ENCODE data around the gene CABLES1.

Gene CABLES1

DNA sequence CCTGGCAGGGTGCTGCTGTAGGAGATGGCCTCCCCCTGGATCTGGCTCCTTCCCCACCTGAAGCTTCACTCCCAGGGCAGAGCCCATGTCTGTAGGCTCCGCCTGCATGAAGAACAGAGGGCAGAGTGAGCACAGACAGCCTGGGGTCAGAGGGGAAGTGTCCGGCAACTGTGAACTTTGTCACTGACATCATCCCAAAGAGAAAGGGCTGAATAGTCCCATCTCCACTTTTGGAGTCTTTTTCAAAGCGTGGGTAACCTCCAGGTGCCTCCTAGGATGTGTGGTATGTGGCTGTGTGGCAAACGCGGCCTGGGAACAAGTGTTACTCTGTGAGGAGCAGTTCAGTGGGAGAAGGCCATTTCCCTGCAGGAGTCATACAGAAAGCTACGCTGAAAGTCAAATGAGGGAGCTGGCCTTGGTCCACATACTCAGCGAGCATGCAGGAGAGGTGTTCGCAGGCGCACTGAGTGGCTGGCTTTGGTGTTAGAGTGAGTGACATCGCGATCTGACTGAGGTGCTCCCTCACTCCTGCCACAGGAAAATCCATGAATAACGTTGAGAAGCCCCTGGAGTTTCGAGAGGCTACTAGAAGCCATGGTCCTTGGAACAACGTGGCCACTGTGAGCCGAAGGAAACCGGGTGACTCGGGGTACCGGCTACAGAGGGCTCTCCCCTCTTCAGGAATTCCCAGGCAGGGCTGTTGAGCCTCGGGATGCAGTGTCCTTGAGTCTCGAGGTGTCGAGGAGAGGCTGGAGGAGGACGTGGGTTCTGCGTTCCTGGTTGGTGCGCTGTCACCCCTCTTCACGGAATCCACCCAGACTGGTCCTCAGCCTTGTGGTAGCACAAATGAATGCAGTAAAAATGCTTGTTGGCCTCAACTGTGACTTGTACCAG, 54.7 kb downstream of the CABLES1 start:
- Histone ChIP-seq H3K27me3 (ENCODE audit: insufficient read depth, poor library complexity, severe bottlenecking) (no peaks in the 10 kb centered on the region), H3K4me3 (replicated peaks; ENCODE audit: insufficient read depth, low read length) (no peak overlapping the region), H3K27ac (replicated peaks) (no peak overlapping the region)
- TF ChIP-seq, protein P1, sequence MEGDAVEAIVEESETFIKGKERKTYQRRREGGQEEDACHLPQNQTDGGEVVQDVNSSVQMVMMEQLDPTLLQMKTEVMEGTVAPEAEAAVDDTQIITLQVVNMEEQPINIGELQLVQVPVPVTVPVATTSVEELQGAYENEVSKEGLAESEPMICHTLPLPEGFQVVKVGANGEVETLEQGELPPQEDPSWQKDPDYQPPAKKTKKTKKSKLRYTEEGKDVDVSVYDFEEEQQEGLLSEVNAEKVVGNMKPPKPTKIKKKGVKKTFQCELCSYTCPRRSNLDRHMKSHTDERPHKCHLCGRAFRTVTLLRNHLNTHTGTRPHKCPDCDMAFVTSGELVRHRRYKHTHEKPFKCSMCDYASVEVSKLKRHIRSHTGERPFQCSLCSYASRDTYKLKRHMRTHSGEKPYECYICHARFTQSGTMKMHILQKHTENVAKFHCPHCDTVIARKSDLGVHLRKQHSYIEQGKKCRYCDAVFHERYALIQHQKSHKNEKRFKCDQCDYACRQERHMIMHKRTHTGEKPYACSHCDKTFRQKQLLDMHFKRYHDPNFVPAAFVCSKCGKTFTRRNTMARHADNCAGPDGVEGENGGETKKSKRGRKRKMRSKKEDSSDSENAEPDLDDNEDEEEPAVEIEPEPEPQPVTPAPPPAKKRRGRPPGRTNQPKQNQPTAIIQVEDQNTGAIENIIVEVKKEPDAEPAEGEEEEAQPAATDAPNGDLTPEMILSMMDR (IDR thresholded peaks at IDR 0.05; ENCODE audit: insufficient read depth, low read length): no peak
- TF ChIP-seq GABPA (IDR thresholded peaks at IDR 0.05; ENCODE audit: low read depth) (no peak), SPI1 (IDR thresholded peaks at IDR 0.05; ENCODE audit: borderline replicate concordance, low read depth) (no peak), POLR2AphosphoS5 (IDR thresholded peaks at IDR 0.05; ENCODE audit: low read depth) (no peak)
- TF ChIP-seq, protein P2, sequence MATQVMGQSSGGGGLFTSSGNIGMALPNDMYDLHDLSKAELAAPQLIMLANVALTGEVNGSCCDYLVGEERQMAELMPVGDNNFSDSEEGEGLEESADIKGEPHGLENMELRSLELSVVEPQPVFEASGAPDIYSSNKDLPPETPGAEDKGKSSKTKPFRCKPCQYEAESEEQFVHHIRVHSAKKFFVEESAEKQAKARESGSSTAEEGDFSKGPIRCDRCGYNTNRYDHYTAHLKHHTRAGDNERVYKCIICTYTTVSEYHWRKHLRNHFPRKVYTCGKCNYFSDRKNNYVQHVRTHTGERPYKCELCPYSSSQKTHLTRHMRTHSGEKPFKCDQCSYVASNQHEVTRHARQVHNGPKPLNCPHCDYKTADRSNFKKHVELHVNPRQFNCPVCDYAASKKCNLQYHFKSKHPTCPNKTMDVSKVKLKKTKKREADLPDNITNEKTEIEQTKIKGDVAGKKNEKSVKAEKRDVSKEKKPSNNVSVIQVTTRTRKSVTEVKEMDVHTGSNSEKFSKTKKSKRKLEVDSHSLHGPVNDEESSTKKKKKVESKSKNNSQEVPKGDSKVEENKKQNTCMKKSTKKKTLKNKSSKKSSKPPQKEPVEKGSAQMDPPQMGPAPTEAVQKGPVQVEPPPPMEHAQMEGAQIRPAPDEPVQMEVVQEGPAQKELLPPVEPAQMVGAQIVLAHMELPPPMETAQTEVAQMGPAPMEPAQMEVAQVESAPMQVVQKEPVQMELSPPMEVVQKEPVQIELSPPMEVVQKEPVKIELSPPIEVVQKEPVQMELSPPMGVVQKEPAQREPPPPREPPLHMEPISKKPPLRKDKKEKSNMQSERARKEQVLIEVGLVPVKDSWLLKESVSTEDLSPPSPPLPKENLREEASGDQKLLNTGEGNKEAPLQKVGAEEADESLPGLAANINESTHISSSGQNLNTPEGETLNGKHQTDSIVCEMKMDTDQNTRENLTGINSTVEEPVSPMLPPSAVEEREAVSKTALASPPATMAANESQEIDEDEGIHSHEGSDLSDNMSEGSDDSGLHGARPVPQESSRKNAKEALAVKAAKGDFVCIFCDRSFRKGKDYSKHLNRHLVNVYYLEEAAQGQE (IDR thresholded peaks at IDR 0.05; ENCODE audit: insufficient replicate concordance, low read depth): no peak
- DNase-seq (ENCODE audit: low read depth in 1 of 2, low spot score in 1 of 2): no peak

DNA sequence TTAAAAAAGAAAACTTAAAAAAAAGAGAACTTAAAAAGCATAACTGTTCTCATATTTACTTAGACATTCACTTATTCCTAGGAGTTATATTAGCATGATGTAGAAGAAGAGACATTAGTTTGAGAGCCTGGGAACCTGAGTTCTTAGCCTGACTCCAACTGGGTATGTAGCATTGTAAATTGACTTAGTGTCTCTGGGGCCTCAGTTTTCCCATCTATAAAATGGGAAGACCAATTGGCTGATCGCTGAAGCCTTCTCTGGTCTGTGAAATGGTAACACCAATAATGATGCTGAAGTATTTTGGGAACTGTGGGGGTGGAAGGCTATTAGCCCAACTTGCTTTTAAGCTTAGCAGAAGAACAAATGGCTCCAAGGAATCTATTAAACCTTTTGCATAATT, 55.9 kb downstream of the CABLES1 start:
- Histone ChIP-seq H3K27ac (replicated peaks) (no peak overlapping the region), H3K27me3 (ENCODE audit: insufficient read depth, poor library complexity, severe bottlenecking) (no peaks in the 10 kb centered on the region), H3K4me3 (replicated peaks; ENCODE audit: insufficient read depth, low read length) (no peak overlapping the region)
- TF ChIP-seq, protein P2 (IDR thresholded peaks at IDR 0.05; ENCODE audit: insufficient replicate concordance, low read depth): no peak
- no peak for TF ChIP-seq GABPA (IDR thresholded peaks at IDR 0.05; ENCODE audit: low read depth)
- TF ChIP-seq POLR2AphosphoS5 (IDR thresholded peaks at IDR 0.05; ENCODE audit: low read depth): no peak
- TF ChIP-seq SPI1 (IDR thresholded peaks at IDR 0.05; ENCODE audit: borderline replicate concordance, low read depth): no peak
- no peak for DNase-seq (ENCODE audit: low read depth in 1 of 2, low spot score in 1 of 2)

DNA sequence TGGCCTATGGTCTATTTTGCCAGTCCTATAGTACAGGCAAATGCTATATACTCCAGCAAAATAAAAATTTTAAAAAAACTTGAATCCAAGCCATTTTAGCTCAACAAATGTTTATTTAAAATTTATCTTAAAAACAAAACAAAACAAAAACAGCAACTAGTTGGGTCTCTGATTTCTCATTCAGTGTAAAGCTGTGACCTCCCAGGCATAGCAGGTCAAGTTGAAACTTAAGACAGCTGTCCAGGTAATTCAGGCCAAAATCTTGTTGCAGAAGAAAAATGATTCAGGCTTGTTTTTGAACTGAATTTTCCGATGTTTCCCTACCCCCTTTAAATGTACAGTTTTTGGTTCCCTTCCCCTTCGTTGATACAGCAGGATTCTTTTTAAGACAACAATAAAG, 58.5 kb downstream of the CABLES1 start:
- Histone ChIP-seq H3K27me3 (ENCODE audit: insufficient read depth, poor library complexity, severe bottlenecking) (no peaks in the 10 kb centered on the region), H3K27ac (replicated peaks) (no peak overlapping the region), H3K4me3 (replicated peaks; ENCODE audit: insufficient read depth, low read length) (no peak overlapping the region)
- no peak for TF ChIP-seq POLR2AphosphoS5 (IDR thresholded peaks at IDR 0.05; ENCODE audit: low read depth)
- TF ChIP-seq, protein P1 (IDR thresholded peaks at IDR 0.05; ENCODE audit: insufficient read depth, low read length): no peak
- TF ChIP-seq, protein P2 (IDR thresholded peaks at IDR 0.05; ENCODE audit: insufficient replicate concordance, low read depth): no peak
- no peak for TF ChIP-seq SPI1 (IDR thresholded peaks at IDR 0.05; ENCODE audit: borderline replicate concordance, low read depth)
- no peak for TF ChIP-seq GABPA (IDR thresholded peaks at IDR 0.05; ENCODE audit: low read depth)
- DNase-seq (ENCODE audit: low read depth in 1 of 2, low spot score in 1 of 2): no peak

Data from HL-60 (cell line).